Stimulated activated CD8-positive, alpha-beta memory T cell treated with anti-CD3 and anti-CD28 coated beads, Interleukin-15, amount 100 ng/mL, for 48 hours (primary cell): ENCODE results near the gene SPATA25.
"Not testable (repeated sequence)": the region's sequence is repeated elsewhere in the genome, so short reads cannot be mapped to it uniquely, and the experiment has no call there.

Experiments used
- DNase-seq, 2 donors: peaks; one replicate each; pipeline ENCODE4 v3.0.0-alpha.2; 2020; ENCODE audit warnings: low read depth in 2 of 2

Gene SPATA25

GRCh38 chr20:45892828-45893500, 5.5 kb upstream of the SPATA25 start:
- DNase-seq, result no peak

GRCh38 chr20:45892049-45892825, 4.8 kb upstream of the SPATA25 start:
- no peak for DNase-seq

GRCh38 chr20:45890985-45891983, 3.9 kb upstream of the SPATA25 start, which contains the start of the genes CTSA and NEURL2:
Gene CTSA, plus strand, starts transcription at chr20:45891335. Its CDS starts 234 bp downstream, at chr20:45891569.
Gene NEURL2, minus strand, starts transcription at chr20:45891208. Its CDS starts 217 bp downstream, at chr20:45890991.
- peak; percentile 74 to 79 for DNase-seq

- peak; percentile 39 to 42 for DNase-seq
These were observed 2.9 kb upstream of the SPATA25 start for GRCh38 chr20:45890077-45890984.

GRCh38 chr20:45888681-45889080, 1.3 kb upstream of the SPATA25 start:
- DNase-seq, result no peak

- DNase-seq, result no peak
These were observed 654 bp downstream of the SPATA25 start for GRCh38 chr20:45886590-45887345.

- DNase-seq, result no peak
These were observed 4.3 kb downstream of the SPATA25 start for GRCh38 chr20:45883100-45883469.

GRCh38 chr20:45882469-45883099, 4.8 kb downstream of the SPATA25 start:
- DNase-seq, result no peak

- DNase-seq, result peak; percentile 95
These were observed 6.2 kb downstream of the SPATA25 start, which contains the start of gene ZSWIM1 for GRCh38 chr20:45880988-45881788. Gene ZSWIM1, plus strand, starts transcription at chr20:45881227. Its CDS starts 1,366 bp downstream, at chr20:45882593.

GRCh38 chr20:45878076-45878761, 9.2 kb downstream of the SPATA25 start:
- no peak for DNase-seq

- no peak for DNase-seq
These were observed 12.8 kb downstream of the SPATA25 start for GRCh38 chr20:45874576-45874975.

- not testable (repeated sequence) for DNase-seq
These were observed 13.3 kb downstream of the SPATA25 start for GRCh38 chr20:45874104-45874481.

- no peak for DNase-seq
These were observed 13.9 kb downstream of the SPATA25 start for GRCh38 chr20:45873409-45874103.

GRCh38 chr20:45872626-45873025, 14.8 kb downstream of the SPATA25 start:
- DNase-seq, result no peak

GRCh38 chr20:45867819-45868176, 19.6 kb downstream of the SPATA25 start:
- DNase-seq, result no peak

- DNase-seq, result no peak
These were observed 20.1 kb downstream of the SPATA25 start for GRCh38 chr20:45867136-45867818.

- no peak for DNase-seq
These were observed 21.0 kb downstream of the SPATA25 start for GRCh38 chr20:45866454-45866853.
